ENCODE data around the gene SH2D7. TPM values are rescaled to one million over a fixed set of nuclear protein-coding genes. Genes with fewer than 3 reads are reported as not detected.

The SH2D7 gene
- total and polyA plus RNA-seq, 2 experiments from 2014 or later = 0.31 TPM; not detected in 1

DNA sequence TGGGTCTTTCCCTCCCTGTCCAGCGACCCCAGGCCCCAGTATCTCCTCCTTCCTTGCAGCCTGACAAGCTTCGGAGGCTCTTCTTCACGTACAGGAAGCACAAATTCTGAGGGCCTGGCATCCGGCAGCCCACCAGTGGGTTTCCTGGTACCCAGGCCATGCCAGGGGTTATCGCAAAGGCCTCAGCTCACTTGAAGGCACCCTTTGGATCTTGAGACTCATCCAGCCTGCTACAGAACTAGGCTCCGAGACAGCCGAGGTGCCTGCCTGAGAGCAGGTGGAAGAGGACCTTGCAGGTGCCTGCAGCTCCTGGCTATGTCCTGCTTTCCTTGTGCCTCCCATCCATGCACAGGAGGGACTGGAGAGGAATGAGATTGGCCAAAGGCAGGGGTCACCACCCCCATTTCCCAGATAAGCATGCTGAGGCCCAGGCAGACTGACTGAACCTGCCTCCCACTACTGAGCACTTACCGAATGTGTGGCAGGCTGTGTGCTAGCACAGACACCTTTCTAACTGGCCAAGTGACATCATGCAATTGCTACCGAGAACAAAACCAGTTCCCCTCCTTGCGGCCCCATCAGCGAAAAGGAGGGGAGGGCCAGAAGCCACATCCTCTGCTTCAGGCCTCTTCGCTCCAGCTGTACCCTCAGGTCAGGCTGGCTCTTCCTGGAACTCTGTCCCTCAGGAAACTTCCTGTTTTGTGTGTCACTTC lies 11.2 kb downstream of the SH2D7 start:
- no peaks in the 10 kb centered on the region for H4K20me1 ChIP-seq (replicated peaks; ENCODE audit: insufficient read depth)
- no peak overlapping the region for H3K4me2 ChIP-seq
- H3K4me3 Mint-ChIP-seq = no peak overlapping the region
- no peak overlapping the region for H3K27ac Mint-ChIP-seq
- peaks cover 9% of the 10 kb centered on the region for H3K27me3 Mint-ChIP-seq (ENCODE audit: insufficient read depth, low read depth, poor library complexity)
- no peaks in the 10 kb centered on the region for H3F3A ChIP-seq (replicated peaks; ENCODE audit: low read depth)
- peaks cover 10% of the 10 kb centered on the region; the same call in 2 of the 3 replicates for H3K36me3 Mint-ChIP-seq (ENCODE audit: low read depth)
- H3K4me3 ChIP-seq = no peak overlapping the region
- no peaks in the 10 kb centered on the region for H3K79me2 ChIP-seq (replicated peaks; ENCODE audit: insufficient read depth)
- no peaks in the 10 kb centered on the region for H3K36me3 ChIP-seq (ENCODE audit: insufficient read depth)
- H3K27ac ChIP-seq (ENCODE audit: low read depth) = no peak overlapping the region
- H3K9me2 ChIP-seq (ENCODE audit: insufficient read depth) = no peaks in the 10 kb centered on the region
- no peaks in the 10 kb centered on the region for H3K4me1 ChIP-seq (ENCODE audit: insufficient read depth)
- no peak overlapping the region for H2AFZ ChIP-seq
- H3K4me1 Mint-ChIP-seq = peaks cover under 1% of the 10 kb centered on the region; the same call in 2 of the 3 replicates
- no peaks in the 10 kb centered on the region for H3K9me3 Mint-ChIP-seq
- TF ChIP-seq NANOG (IDR thresholded peaks at IDR 0.05; ENCODE audit: borderline replicate concordance) = no peak
- no peak for TF ChIP-seq ZNF114 (CRISPR knock-in tag; IDR thresholded peaks at IDR 0.05)
- TF ChIP-seq EZH2 (IDR thresholded peaks at IDR 0.05; ENCODE audit: low read depth, unreplicated experiment) = no peak
- no peak for TF ChIP-seq ETS1 (IDR thresholded peaks at IDR 0.05)
- no peak for TF ChIP-seq CTCF (conservative IDR thresholded peaks at IDR 0.05; ENCODE audit: low read depth in 2 of 2)
- TF ChIP-seq, protein P1, sequence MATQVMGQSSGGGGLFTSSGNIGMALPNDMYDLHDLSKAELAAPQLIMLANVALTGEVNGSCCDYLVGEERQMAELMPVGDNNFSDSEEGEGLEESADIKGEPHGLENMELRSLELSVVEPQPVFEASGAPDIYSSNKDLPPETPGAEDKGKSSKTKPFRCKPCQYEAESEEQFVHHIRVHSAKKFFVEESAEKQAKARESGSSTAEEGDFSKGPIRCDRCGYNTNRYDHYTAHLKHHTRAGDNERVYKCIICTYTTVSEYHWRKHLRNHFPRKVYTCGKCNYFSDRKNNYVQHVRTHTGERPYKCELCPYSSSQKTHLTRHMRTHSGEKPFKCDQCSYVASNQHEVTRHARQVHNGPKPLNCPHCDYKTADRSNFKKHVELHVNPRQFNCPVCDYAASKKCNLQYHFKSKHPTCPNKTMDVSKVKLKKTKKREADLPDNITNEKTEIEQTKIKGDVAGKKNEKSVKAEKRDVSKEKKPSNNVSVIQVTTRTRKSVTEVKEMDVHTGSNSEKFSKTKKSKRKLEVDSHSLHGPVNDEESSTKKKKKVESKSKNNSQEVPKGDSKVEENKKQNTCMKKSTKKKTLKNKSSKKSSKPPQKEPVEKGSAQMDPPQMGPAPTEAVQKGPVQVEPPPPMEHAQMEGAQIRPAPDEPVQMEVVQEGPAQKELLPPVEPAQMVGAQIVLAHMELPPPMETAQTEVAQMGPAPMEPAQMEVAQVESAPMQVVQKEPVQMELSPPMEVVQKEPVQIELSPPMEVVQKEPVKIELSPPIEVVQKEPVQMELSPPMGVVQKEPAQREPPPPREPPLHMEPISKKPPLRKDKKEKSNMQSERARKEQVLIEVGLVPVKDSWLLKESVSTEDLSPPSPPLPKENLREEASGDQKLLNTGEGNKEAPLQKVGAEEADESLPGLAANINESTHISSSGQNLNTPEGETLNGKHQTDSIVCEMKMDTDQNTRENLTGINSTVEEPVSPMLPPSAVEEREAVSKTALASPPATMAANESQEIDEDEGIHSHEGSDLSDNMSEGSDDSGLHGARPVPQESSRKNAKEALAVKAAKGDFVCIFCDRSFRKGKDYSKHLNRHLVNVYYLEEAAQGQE (IDR thresholded peaks at IDR 0.05; ENCODE audit: unreplicated experiment) = no peak
- TF ChIP-seq ZNF462 (CRISPR knock-in tag; IDR thresholded peaks at IDR 0.05) = no peak
- TF ChIP-seq JUNB (IDR thresholded peaks at IDR 0.05; ENCODE audit: unreplicated experiment) = no peak
- no peak for TF ChIP-seq POLR2AphosphoS5 (IDR thresholded peaks at IDR 0.05; ENCODE audit: low read depth)
- no peak for DNase-seq (ENCODE audit: low spot score)
- no peaks in the 10 kb centered on the region for H3K27me3 ChIP-seq (ENCODE audit: insufficient read depth)
- no peak for ATAC-seq
